CD8-positive, alpha-beta memory T cell (primary cell): ENCODE results near the gene RIPK1. TPM values are rescaled to one million over a fixed set of nuclear protein-coding genes. Genes with fewer than 3 reads are reported as not detected.
"Not testable (repeated sequence)": the region's sequence is repeated elsewhere in the genome, so short reads cannot be mapped to it uniquely, and the experiment has no call there.

Experiments used
- CTCF ChIA-PET: fragments of 350-600 bp; sonication (Branson Sonifier 250); formaldehyde crosslinking; loops from one replicate; lab custom pipeline; 2021; ENCODE audit warnings: antibody characterized with exemption; lab: Charles Lee
- POLR2A ChIA-PET: fragments of 350-600 bp; sonication (Branson Sonifier 250); formaldehyde crosslinking; loops from one replicate; lab custom pipeline; 2021; ENCODE audit warnings: antibody characterized with exemption; lab: Charles Lee
- DNase-seq, 5 donors: peaks; one replicate each; pipeline versions ENCODE4 v3.0.0 to v3.0.0-alpha.2; 2020 to 2022; ENCODE audit warnings: mixed read lengths in 1 of 5
- H3K27ac ChIP-seq: one replicate; pipeline ENCODE4 v1.7.0; 2013; ENCODE audit warnings: low read depth, mild to moderate bottlenecking, low read length, moderate library complexity
- H3K27me3 ChIP-seq: 2 replicates; pipeline ENCODE4 v1.7.0; 2013; ENCODE audit warnings: low read length, mild to moderate bottlenecking; ENCODE audit not compliant: insufficient read depth, poor library complexity, severe bottlenecking
- H3K36me3 ChIP-seq: 2 replicates; pipeline ENCODE4 v1.7.0; 2013; ENCODE audit warnings: mild to moderate bottlenecking, low read length, moderate library complexity; ENCODE audit not compliant: insufficient read depth
- H3K4me1 ChIP-seq: 2 replicates; pipeline ENCODE4 v1.7.0; 2013; ENCODE audit warnings: mild to moderate bottlenecking, low read length, moderate library complexity; ENCODE audit not compliant: insufficient read depth
- H3K4me3 ChIP-seq: 2 replicates; pipeline ENCODE4 v1.7.0; 2013; ENCODE audit warnings: mild to moderate bottlenecking, low read length
- H3K9me3 ChIP-seq: 2 replicates; pipeline ENCODE4 v1.7.0; 2013; ENCODE audit warnings: mild to moderate bottlenecking, low read length
- H3K27ac Mint-ChIP-seq, 8 donors: one replicate each; pipeline ENCODE4 v1.8.0; 2020 to 2021; ENCODE audit warnings: mixed read lengths in 8 of 8, mild to moderate bottlenecking in 6 of 8, inconsistent platforms in 3 of 8, moderate library complexity in 3 of 8
- H3K27me3 Mint-ChIP-seq, 2 donors: one replicate each; pipeline ENCODE4 v1.8.0; 2020 to 2021; ENCODE audit warnings: mixed read lengths in 2 of 2, mild to moderate bottlenecking in 1 of 2, moderate library complexity in 1 of 2
- H3K36me3 Mint-ChIP-seq, 3 donors: one replicate each; pipeline ENCODE4 v1.8.0; 2020 to 2021; ENCODE audit warnings: mixed read lengths in 3 of 3, inconsistent platforms in 1 of 3, mild to moderate bottlenecking in 1 of 3
- H3K4me1 Mint-ChIP-seq, 3 donors: one replicate each; pipeline ENCODE4 v1.8.0; 2020 to 2021; ENCODE audit warnings: mixed read lengths in 3 of 3, inconsistent platforms in 1 of 3, mild to moderate bottlenecking in 1 of 3
- H3K4me3 Mint-ChIP-seq, 7 donors: one replicate each; pipeline ENCODE4 v1.8.0; 2020 to 2021; ENCODE audit warnings: mixed read lengths in 7 of 7, mild to moderate bottlenecking in 6 of 7, moderate library complexity in 4 of 7, inconsistent platforms in 2 of 7
- H3K9me3 Mint-ChIP-seq, 5 donors: one replicate each; pipeline ENCODE4 v1.8.0; 2020 to 2022; ENCODE audit warnings: mixed read lengths in 5 of 5, mild to moderate bottlenecking in 3 of 5, moderate library complexity in 2 of 5, inconsistent platforms in 1 of 5
- polyA plus RNA-seq: library from polyadenylated mRNA; unstranded; fragments of 300-500 nt; fragmentation: Illumina TruSeq; gene quantifications from one replicate; pipeline ENCODE4 v1.2.3, GENCODE V29; 2021
- total RNA-seq, 2 experiments: library from RNA; stranded (reverse); gene quantifications; one replicate each; pipeline ENCODE4 v1.2.3, GENCODE V29; 2021

Gene RIPK1
- total and polyA plus RNA-seq, 3 experiments from 2014 or later, result 21.7 to 25.1 (median 22.1) TPM

DNA sequence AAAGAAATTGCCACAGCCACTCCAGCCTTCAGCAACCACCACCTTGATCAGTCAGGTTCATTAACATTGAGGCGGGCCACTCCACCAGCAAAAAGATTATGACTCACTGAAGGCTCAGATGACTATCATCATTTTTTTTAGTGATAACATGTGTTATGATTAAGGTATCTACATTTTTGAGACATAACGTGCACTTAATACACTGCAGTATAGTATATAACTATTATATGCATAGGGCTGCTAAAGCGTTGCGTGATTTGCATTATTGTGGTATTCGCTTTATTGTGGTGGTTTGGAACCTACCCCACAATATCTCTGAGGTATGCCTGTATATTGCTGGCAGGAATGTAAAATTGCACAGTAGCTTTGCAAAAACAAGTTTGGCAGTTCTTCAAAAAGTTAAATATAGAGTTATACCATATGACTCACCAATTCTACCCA is 6.8 kb upstream of the RIPK1 start:
- H3K36me3 ChIP-seq, result no peaks in the 10 kb centered on the region
- no peak for DNase-seq

DNA sequence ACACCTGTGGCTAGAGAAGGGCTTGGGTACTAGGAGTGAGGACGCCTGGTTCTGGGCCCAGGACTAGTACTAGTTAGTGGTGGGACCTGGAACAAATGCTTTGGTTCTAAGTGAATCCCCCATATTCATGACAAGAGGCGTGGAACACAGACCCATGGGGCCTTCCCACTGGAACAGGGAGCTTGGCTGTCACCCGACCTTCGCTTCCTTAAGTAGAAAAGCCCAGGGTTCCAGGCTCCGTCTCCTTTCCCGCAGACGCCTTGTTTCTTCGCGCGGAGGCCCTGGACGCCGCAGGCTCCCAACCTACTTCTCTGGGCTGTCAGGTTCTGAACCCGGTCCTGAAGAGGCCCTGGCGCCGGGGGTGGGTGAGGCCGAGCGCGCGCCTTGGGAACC is 5.0 kb upstream of the RIPK1 start:
- Histone ChIP-seq H3K4me3 (peak overlapping the region; percentile 71), H3K27ac (peak overlapping the region; percentile 91)
- H3K27ac Mint-ChIP-seq, result peak overlapping the region in 6 of 8 donors; percentile 23 to 88 (median 67)
- H3K4me1 Mint-ChIP-seq, result peaks cover 27 to 47% (median 45%) of the 10 kb centered on the region in 3 donors
- not testable (repeated sequence) for H3K4me1 ChIP-seq, H3K36me3 ChIP-seq, H3K27me3 Mint-ChIP-seq, DNase-seq, H3K36me3 Mint-ChIP-seq, H3K27me3 ChIP-seq, H3K9me3 ChIP-seq, H3K9me3 Mint-ChIP-seq
- POLR2A ChIA-PET, result interaction anchor here (0.8 to 1.3 kb wide), 12 partner anchors 10 to 298 kb away, joined by 3 to 14 read pairs (median 6); partner anchors contain the start of genes BPHL, NQO2, SERPINB1 and SERPINB6
- CTCF ChIA-PET, result interaction anchor here (0.8 to 1.3 kb wide), 7 partner anchors 10 to 298 kb away, joined by 3 to 9 read pairs (median 7); partner anchors contain the start of genes NQO2, TUBB2A and WRNIP1
- peak overlapping the region; percentile 87 to 97 (median 95) for H3K4me3 Mint-ChIP-seq

More for the DNA sequence above, 6.8 kb upstream of the RIPK1 start:
- no peaks in the 10 kb centered on the region for H3K9me3 ChIP-seq
- H3K27me3 ChIP-seq, result no peaks in the 10 kb centered on the region
- no peak overlapping the region for H3K27ac Mint-ChIP-seq
- H3K9me3 Mint-ChIP-seq, result no peaks in the 10 kb centered on the region
- H3K27me3 Mint-ChIP-seq, result peaks cover 0 to 2% of the 10 kb centered on the region in 2 donors
- H3K4me3 ChIP-seq, result no peak overlapping the region
- POLR2A ChIA-PET, result no interaction called here
- H3K27ac ChIP-seq, result no peak overlapping the region
- H3K4me3 Mint-ChIP-seq, result no peak overlapping the region
- H3K4me1 Mint-ChIP-seq, result peaks cover 14 to 30% (median 27%) of the 10 kb centered on the region in 3 donors
- CTCF ChIA-PET, result interaction anchor here (1.0 to 1.5 kb wide), 4 partner anchors 63 to 77 kb away, joined by 3 to 4 read pairs (median 3); no protein-coding TSS in a partner anchor
- H3K4me1 ChIP-seq, result peaks cover 6% of the 10 kb centered on the region
- H3K36me3 Mint-ChIP-seq, result peaks cover 0 to 2% (median 0%) of the 10 kb centered on the region in 3 donors

DNA sequence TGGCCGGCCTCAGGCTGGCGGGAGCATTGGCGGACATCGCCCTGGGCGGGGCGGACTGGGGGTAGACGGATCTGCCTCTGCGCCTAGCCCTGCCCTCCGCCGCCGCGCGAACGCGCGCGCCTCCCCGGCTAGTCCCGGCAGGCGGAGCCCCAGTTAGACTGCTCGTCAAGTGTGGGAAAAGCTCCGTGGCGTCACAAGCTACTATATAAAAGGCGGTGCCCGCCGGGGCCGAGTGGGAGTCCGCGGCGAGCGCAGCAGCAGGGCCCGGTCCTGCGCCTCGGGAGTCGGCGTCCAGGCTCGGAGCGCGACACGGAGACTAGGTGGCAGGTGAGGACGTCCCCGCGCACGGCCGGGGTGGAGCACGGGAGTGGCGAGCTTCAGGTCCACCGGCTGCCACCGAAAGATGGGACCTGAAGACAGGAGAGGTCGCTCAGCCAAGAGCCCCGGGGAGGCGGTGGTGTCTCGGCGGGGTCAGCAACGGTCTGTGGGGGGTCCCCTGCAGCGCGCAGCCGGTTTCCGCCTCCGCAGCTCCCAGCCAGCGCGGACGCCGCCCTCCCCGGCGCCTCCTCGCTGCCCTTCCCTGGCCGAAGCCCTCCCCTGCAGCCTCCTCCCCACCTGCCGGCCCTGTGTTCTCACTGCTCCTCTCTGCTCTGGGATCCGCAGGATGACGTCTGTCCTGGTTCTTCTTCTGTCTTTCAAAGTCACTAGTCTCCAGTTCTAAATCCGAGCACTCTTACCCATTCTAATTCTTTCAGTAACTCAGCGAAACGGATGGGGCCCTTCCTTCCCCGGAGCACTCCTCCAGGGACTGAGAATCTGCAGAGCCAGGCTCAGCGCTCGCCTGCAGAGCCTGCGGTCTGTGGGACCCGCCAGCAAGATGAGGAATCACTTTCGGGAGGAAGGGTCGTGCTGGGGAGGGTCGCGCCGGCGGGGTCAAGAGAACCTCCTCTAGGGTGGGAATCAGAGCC is 4.3 kb upstream of the RIPK1 start:
- peaks cover 0 to 6% (median 0%) of the 10 kb centered on the region in 3 donors for H3K36me3 Mint-ChIP-seq
- Histone ChIP-seq H3K27ac (peak overlapping the region; percentile 91), H3K4me3 (peak overlapping the region; percentile 71), H3K4me1 (peaks cover 6% of the 10 kb centered on the region), H3K27me3 (no peaks in the 10 kb centered on the region), H3K9me3 (no peaks in the 10 kb centered on the region), H3K36me3 (no peaks in the 10 kb centered on the region)
- H3K27me3 Mint-ChIP-seq, result peaks cover 0 to 2% of the 10 kb centered on the region in 2 donors
- H3K9me3 Mint-ChIP-seq, result no peaks in the 10 kb centered on the region
- ChIA-PET CTCF (interaction anchor here (0.8 to 1.3 kb wide), 7 partner anchors 11 to 299 kb away, joined by 3 to 9 read pairs (median 7); partner anchors contain the start of genes NQO2, TUBB2A and WRNIP1), POLR2A (interaction anchor here (0.8 to 1.3 kb wide), 12 partner anchors 10 to 298 kb away, joined by 3 to 14 read pairs (median 6); partner anchors contain the start of genes BPHL, NQO2, SERPINB1 and SERPINB6)
- peak overlapping the region; percentile 55 to 96 (median 92) for H3K27ac Mint-ChIP-seq
- DNase-seq, result peak; percentile 82 to 94 (median 84)
- H3K4me1 Mint-ChIP-seq, result peaks cover 27 to 43% (median 42%) of the 10 kb centered on the region in 3 donors
- peak overlapping the region; percentile 87 to 97 (median 95) for H3K4me3 Mint-ChIP-seq

DNA sequence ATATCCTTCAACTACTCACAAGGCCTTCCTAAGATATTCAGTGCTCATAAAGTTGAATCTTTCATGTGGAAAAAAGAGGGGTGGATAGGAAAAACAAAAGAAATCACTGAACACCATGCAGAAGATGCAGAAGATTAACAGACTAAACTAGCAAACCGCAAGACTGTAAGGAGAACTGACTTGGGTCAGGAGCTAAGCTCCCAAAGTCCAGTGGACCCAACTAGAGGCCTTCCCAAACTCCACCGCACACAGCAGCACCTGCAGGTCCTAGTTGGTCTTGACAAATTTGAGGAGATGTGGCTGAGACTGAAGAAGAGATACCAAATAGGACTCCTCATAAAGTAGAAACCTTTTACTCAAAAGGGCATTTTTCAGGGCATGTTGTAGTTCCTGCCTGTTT is 3.3 kb downstream of the RIPK1 start:
- ChIA-PET CTCF (interaction anchor here (1.4 to 2.4 kb wide), 2 partner anchors 70 to 180 kb away, joined by 4 to 5 read pairs; no protein-coding TSS in a partner anchor), POLR2A (no interaction called here)
- peak overlapping the region in 2 of 7 donors; percentile 51 to 95 for H3K4me3 Mint-ChIP-seq
- H3K9me3 ChIP-seq, result no peaks in the 10 kb centered on the region
- no peaks in the 10 kb centered on the region for H3K27me3 Mint-ChIP-seq
- H3K36me3 Mint-ChIP-seq, result peaks cover 0 to 43% (median 5%) of the 10 kb centered on the region in 3 donors
- H3K36me3 ChIP-seq, result no peaks in the 10 kb centered on the region
- peaks cover 69 to 88% (median 82%) of the 10 kb centered on the region in 3 donors for H3K4me1 Mint-ChIP-seq
- H3K27me3 ChIP-seq, result no peaks in the 10 kb centered on the region
- no peaks in the 10 kb centered on the region for H3K9me3 Mint-ChIP-seq
- peaks cover 39% of the 10 kb centered on the region for H3K4me1 ChIP-seq
- peak overlapping the region in 7 of 8 donors; percentile 24 to 98 (median 68) for H3K27ac Mint-ChIP-seq
- no peak overlapping the region for H3K4me3 ChIP-seq
- no peak overlapping the region for H3K27ac ChIP-seq
- no peak for DNase-seq

DNA sequence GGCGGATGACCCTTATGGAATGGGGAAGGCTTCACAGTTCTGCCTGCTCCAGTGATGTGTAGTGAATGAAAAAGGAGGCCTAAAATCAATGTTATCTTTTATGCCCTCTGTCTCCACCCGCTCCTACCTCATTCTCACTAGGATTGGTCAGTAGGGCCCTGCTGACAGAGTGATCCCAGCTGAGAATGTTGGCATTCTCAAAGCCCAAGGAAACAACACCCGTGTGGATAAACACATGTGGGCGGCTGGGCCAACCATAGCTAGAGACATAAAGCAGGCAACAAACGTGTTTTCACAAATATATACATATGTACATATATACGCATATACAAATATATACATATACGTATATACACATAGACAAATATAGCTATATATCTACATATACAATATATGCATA is 4.5 kb downstream of the RIPK1 start:
- CTCF ChIA-PET, result interaction anchor here (0.7 to 1.9 kb wide), 4 partner anchors 33 to 121 kb away, joined by 3 to 7 read pairs (median 4); no protein-coding TSS in a partner anchor
- POLR2A ChIA-PET, result no interaction called here
- DNase-seq, result no peak
- Histone ChIP-seq H3K4me3 (no peak overlapping the region), H3K4me1 (peaks cover 39% of the 10 kb centered on the region), H3K27ac (no peak overlapping the region), H3K27me3 (no peaks in the 10 kb centered on the region), H3K9me3 (no peaks in the 10 kb centered on the region), H3K36me3 (peaks cover 10% of the 10 kb centered on the region)
- Mint-ChIP-seq H3K27me3 (no peaks in the 10 kb centered on the region), H3K4me3 (no peak overlapping the region), H3K36me3 (peaks cover 5 to 55% (median 7%) of the 10 kb centered on the region in 3 donors), H3K9me3 (no peaks in the 10 kb centered on the region), H3K27ac (peak overlapping the region in 4 of 8 donors; percentile 18 to 68 (median 54)), H3K4me1 (peaks cover 70 to 88% (median 81%) of the 10 kb centered on the region in 3 donors)

DNA sequence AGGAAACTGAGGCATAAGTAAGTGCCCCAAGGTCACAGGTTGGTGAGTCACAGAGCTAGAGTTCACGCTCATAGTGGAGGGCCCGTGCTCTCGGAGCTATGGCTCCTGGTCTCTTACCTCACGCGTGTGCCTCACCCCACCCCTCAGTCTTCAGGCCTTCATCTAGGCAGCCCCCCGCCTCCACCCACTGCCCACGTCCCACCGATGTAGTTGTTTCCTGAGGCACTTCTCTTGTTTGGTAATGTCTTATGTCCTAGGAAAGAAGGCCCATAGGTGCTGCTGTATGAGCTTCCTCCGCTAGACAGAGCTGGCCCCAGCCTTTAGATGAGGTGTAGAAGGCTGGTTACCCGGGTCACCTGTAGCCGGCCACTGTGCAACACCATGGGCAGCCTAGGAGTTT is 5.1 kb downstream of the RIPK1 start:
- ChIA-PET POLR2A (no interaction called here), CTCF (interaction anchor here (0.7 to 1.9 kb wide), 3 partner anchors 33 to 122 kb away, joined by 3 to 7 read pairs (median 5); no protein-coding TSS in a partner anchor)
- Mint-ChIP-seq H3K4me3 (peak overlapping the region in 1 of 7 donors; percentile 74), H3K9me3 (no peaks in the 10 kb centered on the region), H3K36me3 (peaks cover 7 to 58% (median 12%) of the 10 kb centered on the region in 3 donors), H3K27ac (peak overlapping the region in 2 of 8 donors; percentile 2 to 84), H3K4me1 (peaks cover 69 to 88% (median 80%) of the 10 kb centered on the region in 3 donors), H3K27me3 (no peaks in the 10 kb centered on the region)
- no peak for DNase-seq
- Histone ChIP-seq H3K4me3 (no peak overlapping the region), H3K4me1 (peaks cover 39% of the 10 kb centered on the region), H3K36me3 (peaks cover 16% of the 10 kb centered on the region), H3K27me3 (no peaks in the 10 kb centered on the region), H3K27ac (no peak overlapping the region), H3K9me3 (no peaks in the 10 kb centered on the region)

DNA sequence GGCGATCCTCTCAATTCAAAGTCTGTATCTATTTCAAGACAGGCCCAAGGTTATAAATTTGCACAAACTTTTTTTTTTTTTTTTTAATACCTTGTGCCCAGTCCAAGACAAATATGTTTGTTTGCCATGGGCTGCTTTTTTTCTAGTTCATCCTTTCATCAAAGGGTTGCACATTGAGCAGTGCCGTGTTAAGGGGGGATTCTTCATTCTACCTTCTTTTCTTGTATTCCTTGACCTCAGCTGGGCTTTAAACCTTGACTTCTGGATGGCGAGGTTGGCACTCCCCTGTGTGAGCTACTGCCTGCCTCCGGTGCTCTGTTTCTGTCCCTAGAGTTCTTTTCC is 7.4 kb downstream of the RIPK1 start:
- Mint-ChIP-seq H3K4me3 (peak overlapping the region; percentile 8 to 77 (median 53)), H3K27ac (peak overlapping the region; percentile 63 to 97 (median 90)), H3K27me3 (no peaks in the 10 kb centered on the region), H3K9me3 (no peaks in the 10 kb centered on the region), H3K36me3 (peaks cover 8 to 69% (median 16%) of the 10 kb centered on the region in 3 donors), H3K4me1 (peaks cover 63 to 79% (median 75%) of the 10 kb centered on the region in 3 donors)
- no peak for DNase-seq
- ChIA-PET CTCF (interaction anchor here (0.9 to 1.3 kb wide), 2 partner anchors 45 to 73 kb away, joined by 3 read pairs; no protein-coding TSS in a partner anchor), POLR2A (interaction anchor here (0.8 to 1.8 kb wide), 2 partner anchors 10 to 12 kb away, joined by 3 to 7 read pairs; no protein-coding TSS in a partner anchor)
- Histone ChIP-seq H3K27ac (no peak overlapping the region), H3K36me3 (peaks cover 31% of the 10 kb centered on the region), H3K4me3 (no peak overlapping the region), H3K9me3 (no peaks in the 10 kb centered on the region), H3K4me1 (peaks cover 23% of the 10 kb centered on the region), H3K27me3 (no peaks in the 10 kb centered on the region)
